HCT116 (cell line): ENCODE data around the gene RPL19.

Source experiments
- CBX3 ChIP-seq: IDR thresholded peaks from 2 replicates; pipeline ENCODE4 v1.6.1; 2012; ENCODE audit warnings: low read depth
- CEBPB ChIP-seq: IDR thresholded peaks from 2 replicates; pipeline ENCODE4 v1.6.1; 2012; ENCODE audit warnings: low read depth
- CTCF ChIP-seq, 3 experiments: fragments of 200-600 bp in 1 of 3; sonication (generic) in 1 of 3; IDR thresholded peaks in 2 of 3; conservative IDR thresholded peaks in 1 of 3; 2 replicates each; pipeline ENCODE4 v1.5.1; 2012 to 2017; ENCODE audit warnings: low read depth in 2 of 3, low read length in 2 of 3, antibody characterized with exemption in 1 of 3, borderline replicate concordance in 1 of 3, control low read depth in 1 of 3, mild to moderate bottlenecking in 1 of 3, mixed read lengths in 1 of 3, mixed run types in 1 of 3, moderate library complexity in 1 of 3; ENCODE audit not compliant: insufficient read depth in 1 of 3
- EGR1 ChIP-seq: IDR thresholded peaks from 2 replicates; pipeline ENCODE4 v1.6.1; 2012; ENCODE audit warnings: low read depth
- EZH2 ChIP-seq: fragments of 200-600 bp; sonication (generic); IDR thresholded peaks from 2 replicates; pipeline ENCODE4 v1.6.1; 2017; ENCODE audit warnings: antibody characterized with exemption, mixed run types
- FOSL1 ChIP-seq: IDR thresholded peaks from 2 replicates; pipeline ENCODE4 v1.6.1; 2012; ENCODE audit warnings: low read depth
- POLR2A ChIP-seq: IDR thresholded peaks from 2 replicates; pipeline ENCODE4 v1.7.0; 2011; ENCODE audit warnings: borderline replicate concordance; ENCODE audit not compliant: insufficient read depth, insufficient read length; ENCODE audit errors: extremely low read depth
- RAD21 ChIP-seq: IDR thresholded peaks from 2 replicates; pipeline ENCODE4 v1.6.1; 2012; ENCODE audit warnings: low read depth, mild to moderate bottlenecking
- REST ChIP-seq: IDR thresholded peaks from 2 replicates; pipeline ENCODE4 v1.6.1; 2012; ENCODE audit warnings: low read depth
- ZNF274 ChIP-seq: fragments of 200-500 bp; sonication (Bioruptor generic); IDR thresholded peaks from 2 replicates; pipeline ENCODE4 v1.6.1; 2014; ENCODE audit warnings: mild to moderate bottlenecking, low read depth, low read length, inconsistent platforms

- no peak for TF ChIP-seq CTCF (IDR thresholded peaks at IDR 0.05 in 2 of 3, conservative IDR thresholded peaks at IDR 0.05 in 1 of 3; ENCODE audit: borderline replicate concordance in 1 of 3, insufficient read depth in 1 of 3, low read depth in 2 of 3, low read length in 2 of 3)
- TF ChIP-seq POLR2A = no peak
- TF ChIP-seq EGR1 = no peak
- no peak for TF ChIP-seq FOSL1
- TF ChIP-seq ZNF274 = no peak
- TF ChIP-seq CBX3 = no peak
- no peak for TF ChIP-seq CEBPB
- no peak for TF ChIP-seq RAD21
- TF ChIP-seq EZH2 = no peak
- no peak for TF ChIP-seq REST
Measured at GRCh38 chr17:39187152-39187830, 12.8 kb upstream of the RPL19 start.
